ENCODE results near the gene VTI1A. TPM values are rescaled to one million over a fixed set of nuclear protein-coding genes. Genes with fewer than 3 reads are reported as not detected.

VTI1A gene
- total RNA-seq, 2 donors from 2014 or later: 58.8 to 65.0 TPM

DNA sequence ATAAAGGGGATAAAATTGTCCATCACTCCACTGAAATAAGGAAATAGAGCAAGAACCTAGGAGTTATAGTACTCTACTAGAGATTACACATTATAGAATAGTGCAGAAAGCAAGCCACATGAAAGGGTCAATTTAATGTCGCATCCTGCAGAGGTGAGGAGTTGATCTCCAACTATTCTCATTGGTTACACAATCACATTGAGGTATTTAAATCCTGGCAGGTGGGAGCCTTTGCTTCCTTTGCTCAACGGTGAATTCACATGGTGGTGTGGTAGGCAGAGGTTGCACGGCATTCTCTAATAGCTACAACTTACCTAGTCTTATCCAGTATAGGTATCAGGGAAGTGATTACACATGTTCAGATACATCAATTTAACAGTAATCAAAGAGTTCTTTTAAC is 304.6 kb downstream of the VTI1A start:
- Mint-ChIP-seq H3K4me1 (peaks cover 3% of the 10 kb centered on the region), H3K36me3 (ENCODE audit: low read depth) (peaks cover 5% of the 10 kb centered on the region), H3K27me3 (no peaks in the 10 kb centered on the region), H3K4me3 (no peak overlapping the region), H3K27ac (peak overlapping the region; percentile 9)
- H3K9me3 ChIP-seq (ENCODE audit: control insufficient read depth, low read length, poor library complexity, severe bottlenecking): no peaks in the 10 kb centered on the region
- ATAC-seq: no peak
- no peak for DNase-seq

- no peaks in the 10 kb centered on the region for H3K9me3 ChIP-seq (ENCODE audit: control insufficient read depth, low read length, poor library complexity, severe bottlenecking)
- no peak for DNase-seq
- Mint-ChIP-seq H3K4me3 (no peak overlapping the region), H3K36me3 (ENCODE audit: low read depth) (peaks cover 5% of the 10 kb centered on the region), H3K27me3 (no peaks in the 10 kb centered on the region), H3K4me1 (peaks cover 3% of the 10 kb centered on the region), H3K27ac (no peak overlapping the region)
- ATAC-seq: no peak
Measured at GRCh38 chr10:112752288-112752687, 305.3 kb downstream of the VTI1A start.

DNA sequence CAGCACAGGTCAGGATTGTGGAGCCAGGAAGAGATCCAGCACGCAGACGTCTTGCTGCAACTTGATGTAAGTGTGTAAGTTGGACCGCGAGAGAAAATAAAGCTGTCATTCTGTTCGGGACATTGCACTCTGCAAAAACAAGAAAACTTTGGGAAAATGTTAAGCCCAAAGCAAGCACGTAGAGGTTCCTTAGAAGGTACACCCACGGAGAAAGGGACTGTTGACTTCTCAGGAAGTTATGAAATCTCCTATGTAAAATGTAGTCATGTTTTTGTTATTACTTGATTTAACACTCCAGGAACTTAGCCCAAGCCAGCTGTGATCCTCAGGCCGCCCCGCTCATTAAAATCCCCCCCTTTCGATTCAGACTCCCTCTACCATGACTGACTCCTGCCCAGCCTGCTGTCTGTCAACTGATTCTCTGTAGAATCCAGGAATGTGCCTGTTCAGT is 307.0 kb downstream of the VTI1A start:
- peaks cover 5% of the 10 kb centered on the region for H3K36me3 Mint-ChIP-seq (ENCODE audit: low read depth)

DNA sequence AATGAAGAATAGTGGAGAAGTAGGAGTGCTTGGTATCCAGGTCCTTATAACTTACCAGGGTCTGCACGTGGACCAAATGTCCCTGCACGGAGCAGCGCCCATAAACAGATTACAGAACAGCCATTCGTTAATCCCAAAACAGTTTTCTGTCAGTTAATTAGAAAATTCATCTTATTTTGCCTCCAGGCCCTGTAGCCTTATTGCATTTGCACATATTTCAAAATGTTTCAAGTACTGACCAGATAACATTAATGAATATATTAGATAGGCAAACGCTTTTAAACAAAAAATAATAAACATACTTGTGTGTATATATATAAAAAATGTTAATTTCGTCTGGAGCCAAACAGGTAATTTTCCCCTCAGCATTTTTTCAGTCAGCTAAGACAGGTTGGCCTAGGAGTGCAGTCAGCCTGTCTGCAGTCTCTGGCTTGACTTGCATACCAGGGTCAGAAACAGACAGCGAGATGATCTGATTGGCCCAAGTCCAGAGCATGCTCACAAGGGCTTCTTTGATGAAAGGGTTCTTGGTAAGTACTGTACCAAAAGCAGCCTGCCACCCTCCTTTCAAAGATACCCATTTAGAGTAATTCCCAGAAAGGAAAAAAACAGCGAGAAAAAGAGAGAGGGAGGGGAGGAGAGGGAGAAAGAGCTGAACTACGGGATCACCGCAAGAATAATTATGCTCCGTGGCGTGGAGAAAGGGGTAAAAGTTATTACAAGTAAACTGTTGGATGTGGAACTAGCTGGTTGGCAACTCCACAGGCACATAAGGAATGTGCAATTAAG is 308.6 kb downstream of the VTI1A start:
- Mint-ChIP-seq H3K4me3 (no peak overlapping the region), H3K27me3 (no peaks in the 10 kb centered on the region), H3K36me3 (ENCODE audit: low read depth) (peaks cover 5% of the 10 kb centered on the region), H3K27ac (no peak overlapping the region), H3K4me1 (peaks cover 5% of the 10 kb centered on the region)
- no peaks in the 10 kb centered on the region for H3K9me3 ChIP-seq (ENCODE audit: control insufficient read depth, low read length, poor library complexity, severe bottlenecking)
- DNase-seq (no peak), ATAC-seq (no peak)

More for the DNA sequence above, 307.0 kb downstream of the VTI1A start:
- Mint-ChIP-seq H3K27ac (no peak overlapping the region), H3K27me3 (no peaks in the 10 kb centered on the region), H3K4me3 (no peak overlapping the region), H3K4me1 (peaks cover 4% of the 10 kb centered on the region)
- DNase-seq (no peak), ATAC-seq (no peak)
- H3K9me3 ChIP-seq (ENCODE audit: control insufficient read depth, low read length, poor library complexity, severe bottlenecking): no peaks in the 10 kb centered on the region

DNA sequence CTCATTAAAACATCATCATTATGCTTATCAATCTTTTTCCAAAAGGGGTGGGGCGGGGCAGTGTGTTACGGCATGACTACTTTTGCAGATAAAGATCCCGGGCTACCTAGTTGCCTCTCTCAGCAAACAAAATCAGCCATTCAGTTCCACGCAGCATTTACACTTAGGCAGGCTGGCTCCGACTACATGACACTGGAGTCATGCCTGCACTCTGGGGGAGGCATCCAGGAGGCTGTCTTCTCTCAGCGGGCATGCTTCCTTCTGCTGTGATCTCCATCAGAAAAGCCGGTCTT is 309.2 kb downstream of the VTI1A start:
- H3K36me3 Mint-ChIP-seq (ENCODE audit: low read depth): peaks cover 3% of the 10 kb centered on the region
- no peak for ATAC-seq
- H3K27ac Mint-ChIP-seq: no peak overlapping the region
- no peaks in the 10 kb centered on the region for H3K27me3 Mint-ChIP-seq
- peaks cover 2% of the 10 kb centered on the region for H3K4me1 Mint-ChIP-seq
- no peaks in the 10 kb centered on the region for H3K9me3 ChIP-seq (ENCODE audit: control insufficient read depth, low read length, poor library complexity, severe bottlenecking)
- no peak for DNase-seq
- no peak overlapping the region for H3K4me3 Mint-ChIP-seq

DNA sequence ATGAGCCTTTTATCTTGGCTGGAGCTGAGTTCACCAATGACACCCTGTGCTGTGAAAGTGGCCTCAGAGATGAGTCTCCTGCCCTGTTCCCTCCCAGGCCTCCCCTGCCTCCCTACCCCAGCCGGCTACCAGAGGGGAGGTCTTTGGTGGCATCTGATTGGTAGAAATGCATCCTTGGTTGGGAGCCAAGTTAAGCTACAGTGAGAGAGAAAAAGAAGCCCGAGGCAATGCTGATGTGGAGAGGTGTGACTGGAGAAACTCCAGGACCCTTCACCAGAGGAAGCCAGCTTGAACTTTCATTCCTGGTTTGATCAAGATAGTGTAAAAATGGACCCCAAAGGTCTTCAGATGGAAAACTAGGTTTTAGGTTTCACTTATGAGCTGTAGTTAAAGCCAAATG is 311.9 kb downstream of the VTI1A start:
- no peaks in the 10 kb centered on the region for H3K27me3 Mint-ChIP-seq
- no peak overlapping the region for H3K4me3 Mint-ChIP-seq
- H3K4me1 Mint-ChIP-seq: peaks cover 4% of the 10 kb centered on the region
- H3K36me3 Mint-ChIP-seq (ENCODE audit: low read depth): peaks cover 3% of the 10 kb centered on the region
- no peak overlapping the region for H3K27ac Mint-ChIP-seq
- no peak for DNase-seq
- no peak for ATAC-seq
- H3K9me3 ChIP-seq (ENCODE audit: control insufficient read depth, low read length, poor library complexity, severe bottlenecking): no peaks in the 10 kb centered on the region

GRCh38 chr10:112759496-112759895 is 312.5 kb downstream of the VTI1A start:
- Mint-ChIP-seq H3K27me3 (no peaks in the 10 kb centered on the region), H3K36me3 (ENCODE audit: low read depth) (no peaks in the 10 kb centered on the region), H3K4me3 (no peak overlapping the region), H3K4me1 (peaks cover 6% of the 10 kb centered on the region), H3K27ac (no peak overlapping the region)
- DNase-seq (no peak), ATAC-seq (no peak)
- no peaks in the 10 kb centered on the region for H3K9me3 ChIP-seq (ENCODE audit: control insufficient read depth, low read length, poor library complexity, severe bottlenecking)

- Mint-ChIP-seq H3K27me3 (no peaks in the 10 kb centered on the region), H3K4me1 (peaks cover 6% of the 10 kb centered on the region), H3K4me3 (no peak overlapping the region), H3K27ac (no peak overlapping the region), H3K36me3 (ENCODE audit: low read depth) (no peaks in the 10 kb centered on the region)
- H3K9me3 ChIP-seq (ENCODE audit: control insufficient read depth, low read length, poor library complexity, severe bottlenecking): no peaks in the 10 kb centered on the region
- DNase-seq (no peak), ATAC-seq (no peak)
Measured at GRCh38 chr10:112761256-112761655, 314.2 kb downstream of the VTI1A start.

DNA sequence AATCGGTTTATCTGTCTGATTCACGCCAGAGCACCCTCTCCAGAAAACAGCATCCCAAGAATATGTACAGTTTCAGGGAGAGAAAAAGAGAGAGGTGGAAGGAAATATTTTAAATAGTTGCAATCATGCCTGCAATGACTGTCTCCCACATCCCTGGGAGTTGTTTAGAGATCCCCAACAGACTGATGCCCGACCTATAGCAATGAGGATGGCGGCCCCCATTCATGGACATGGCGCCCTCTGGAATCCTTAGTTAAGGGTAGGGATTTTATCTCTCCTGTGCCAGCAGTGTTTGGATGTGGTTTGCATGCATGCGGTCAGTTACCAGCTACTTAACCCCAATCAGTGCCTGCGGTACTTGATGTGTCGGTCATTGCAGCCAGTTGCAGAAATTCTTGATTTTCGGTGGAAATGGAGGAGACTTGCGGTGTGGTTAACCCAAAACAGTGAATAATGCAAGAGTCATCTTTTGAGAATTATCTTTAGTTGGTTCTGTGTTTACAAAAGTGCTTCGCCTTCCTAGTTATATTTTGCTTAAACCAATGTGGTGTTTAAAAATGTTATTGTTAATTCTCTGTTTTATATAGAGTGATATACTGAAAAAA is 317.0 kb downstream of the VTI1A start:
- Mint-ChIP-seq H3K4me3 (no peak overlapping the region), H3K27ac (no peak overlapping the region), H3K27me3 (no peaks in the 10 kb centered on the region), H3K36me3 (ENCODE audit: low read depth) (no peaks in the 10 kb centered on the region), H3K4me1 (peaks cover 4% of the 10 kb centered on the region)
- ATAC-seq (no peak), DNase-seq (no peak)
- no peaks in the 10 kb centered on the region for H3K9me3 ChIP-seq (ENCODE audit: control insufficient read depth, low read length, poor library complexity, severe bottlenecking)

DNA sequence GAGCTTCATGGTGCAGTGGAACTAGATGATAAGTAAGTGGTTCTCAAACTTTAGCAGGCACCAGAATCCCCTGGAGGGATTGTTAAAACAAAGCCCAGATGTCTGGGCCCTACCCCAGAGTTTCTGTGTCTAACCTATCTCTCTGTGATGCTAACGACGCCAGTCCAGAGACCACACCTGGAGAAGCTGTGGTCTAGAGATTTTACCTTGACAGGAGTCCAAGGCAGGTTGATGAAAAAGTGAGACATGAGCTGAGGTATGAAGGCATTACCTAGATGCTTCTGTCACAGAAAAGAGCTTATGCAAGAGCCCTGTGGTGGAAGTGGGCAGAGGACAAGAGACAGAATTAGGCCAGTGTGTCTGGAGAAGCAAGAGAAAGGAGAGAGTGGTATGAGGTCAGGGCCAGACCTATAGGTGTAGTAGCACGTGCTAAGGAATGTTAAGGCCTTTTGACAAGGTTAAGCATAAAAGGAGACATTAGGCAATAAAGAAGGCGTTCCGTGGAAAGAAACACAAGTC is 318.8 kb downstream of the VTI1A start:
- H3K4me3 Mint-ChIP-seq: peak overlapping the region; percentile 28
- no peaks in the 10 kb centered on the region for H3K36me3 Mint-ChIP-seq (ENCODE audit: low read depth)
- H3K9me3 ChIP-seq (ENCODE audit: control insufficient read depth, low read length, poor library complexity, severe bottlenecking): no peaks in the 10 kb centered on the region
- no peaks in the 10 kb centered on the region for H3K27me3 Mint-ChIP-seq
- H3K27ac Mint-ChIP-seq: peak overlapping the region; percentile 62
- DNase-seq (no peak), ATAC-seq (no peak)
- H3K4me1 Mint-ChIP-seq: peaks cover 4% of the 10 kb centered on the region

DNA sequence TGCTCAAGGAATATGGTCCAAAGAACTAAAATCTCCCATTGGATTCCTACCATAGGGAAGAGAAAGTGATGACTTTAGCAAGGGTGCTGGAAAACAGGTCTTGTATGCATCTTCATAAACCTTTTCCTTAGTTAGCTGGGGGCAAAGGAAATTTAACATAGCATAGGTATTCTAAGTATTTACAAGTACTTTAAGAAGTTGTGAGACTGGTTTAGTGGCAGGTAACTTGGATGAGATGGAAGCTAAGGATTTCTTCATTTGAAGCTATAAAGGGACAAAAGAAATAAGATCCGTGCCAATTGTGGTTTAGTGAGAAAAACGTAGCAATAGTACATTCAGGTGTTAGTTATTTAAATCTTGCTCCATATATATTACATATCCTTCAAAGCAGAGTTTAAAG is 319.6 kb downstream of the VTI1A start:
- no peaks in the 10 kb centered on the region for H3K27me3 Mint-ChIP-seq
- H3K4me1 Mint-ChIP-seq: peaks cover 4% of the 10 kb centered on the region

GRCh38 chr10:112767156-112767555 is 320.1 kb downstream of the VTI1A start:
- Mint-ChIP-seq H3K36me3 (ENCODE audit: low read depth) (no peaks in the 10 kb centered on the region), H3K4me1 (peaks cover 2% of the 10 kb centered on the region), H3K27ac (no peak overlapping the region), H3K27me3 (no peaks in the 10 kb centered on the region), H3K4me3 (no peak overlapping the region)
- no peaks in the 10 kb centered on the region for H3K9me3 ChIP-seq (ENCODE audit: control insufficient read depth, low read length, poor library complexity, severe bottlenecking)
- ATAC-seq: no peak
- DNase-seq: no peak

More for the DNA sequence above, 319.6 kb downstream of the VTI1A start:
- DNase-seq (no peak), ATAC-seq (no peak)
- Mint-ChIP-seq H3K4me3 (no peak overlapping the region), H3K36me3 (ENCODE audit: low read depth) (no peaks in the 10 kb centered on the region), H3K27ac (no peak overlapping the region)
- H3K9me3 ChIP-seq (ENCODE audit: control insufficient read depth, low read length, poor library complexity, severe bottlenecking): no peaks in the 10 kb centered on the region

DNA sequence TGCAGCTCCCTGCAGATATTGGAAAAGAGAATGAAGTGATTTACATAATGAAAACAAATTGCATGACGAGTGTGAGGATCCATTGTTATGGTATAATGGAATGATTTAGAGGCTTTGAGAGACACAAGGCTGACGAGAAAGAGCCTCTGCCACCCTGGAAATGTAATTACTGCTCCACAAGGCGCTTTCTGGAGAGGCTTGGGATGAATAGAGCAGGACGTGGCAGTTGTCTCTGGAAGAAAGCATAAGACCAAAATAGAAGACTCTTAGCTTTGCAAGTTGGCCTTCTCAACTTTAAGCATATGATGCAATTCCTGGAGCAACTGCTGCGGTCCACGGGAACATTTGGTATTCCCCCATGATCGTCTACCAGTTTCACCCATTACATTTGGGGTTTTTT is 321.1 kb downstream of the VTI1A start:
- Mint-ChIP-seq H3K27me3 (no peaks in the 10 kb centered on the region), H3K4me3 (no peak overlapping the region), H3K4me1 (peaks cover 2% of the 10 kb centered on the region), H3K36me3 (ENCODE audit: low read depth) (no peaks in the 10 kb centered on the region), H3K27ac (no peak overlapping the region)
- H3K9me3 ChIP-seq (ENCODE audit: control insufficient read depth, low read length, poor library complexity, severe bottlenecking): no peaks in the 10 kb centered on the region
- ATAC-seq: no peak
- DNase-seq: no peak

DNA sequence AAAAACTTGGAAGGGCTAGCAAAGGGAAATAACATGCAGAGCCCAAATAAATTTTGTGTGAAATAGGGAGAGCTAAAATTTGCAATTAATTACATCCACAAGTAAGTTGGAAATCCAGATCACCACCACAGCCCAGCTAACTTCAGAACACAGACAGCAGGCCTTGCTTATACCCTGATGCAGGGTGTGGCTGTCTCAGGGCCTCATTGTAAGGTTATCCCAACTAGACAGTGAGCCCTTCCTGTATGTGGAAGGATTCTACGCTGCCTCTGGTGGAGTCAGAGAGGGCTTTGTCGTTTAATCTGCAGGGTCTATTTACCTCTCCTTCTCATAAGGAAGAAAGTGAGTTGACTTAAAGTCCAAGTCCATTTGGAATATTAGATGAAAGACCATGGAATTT is 322.1 kb downstream of the VTI1A start:
- Mint-ChIP-seq H3K4me3 (no peak overlapping the region), H3K36me3 (ENCODE audit: low read depth) (no peaks in the 10 kb centered on the region), H3K27ac (no peak overlapping the region), H3K4me1 (peaks cover 7% of the 10 kb centered on the region), H3K27me3 (no peaks in the 10 kb centered on the region)
- ATAC-seq (no peak), DNase-seq (no peak)
- no peaks in the 10 kb centered on the region for H3K9me3 ChIP-seq (ENCODE audit: control insufficient read depth, low read length, poor library complexity, severe bottlenecking)
